Retinal pigment epithelial cell (primary cell): ENCODE data around the gene MAN2A2.

Experiments
- DNase-seq: peaks from one replicate; pipeline ENCODE4 v3.0.0-alpha.2; 2010; ENCODE audit warnings: low read depth
- H3K4me3 ChIP-seq: 2 replicates; pipeline ENCODE4 v1.5.1; 2011; ENCODE audit warnings: mild to moderate bottlenecking, low read length, control low read depth, moderate library complexity
- TF ChIP-seq, protein P1 (sequence below): conservative IDR thresholded peaks from 2 replicates; pipeline ENCODE4 v1.5.1; 2011; ENCODE audit warnings: low read depth, low read length, control low read depth, inconsistent platforms

MAN2A2 gene

GRCh38 chr15:90876512-90877170, 26.5 kb upstream of the MAN2A2 start:
- DNase-seq, result no peak
- TF ChIP-seq, protein P1, sequence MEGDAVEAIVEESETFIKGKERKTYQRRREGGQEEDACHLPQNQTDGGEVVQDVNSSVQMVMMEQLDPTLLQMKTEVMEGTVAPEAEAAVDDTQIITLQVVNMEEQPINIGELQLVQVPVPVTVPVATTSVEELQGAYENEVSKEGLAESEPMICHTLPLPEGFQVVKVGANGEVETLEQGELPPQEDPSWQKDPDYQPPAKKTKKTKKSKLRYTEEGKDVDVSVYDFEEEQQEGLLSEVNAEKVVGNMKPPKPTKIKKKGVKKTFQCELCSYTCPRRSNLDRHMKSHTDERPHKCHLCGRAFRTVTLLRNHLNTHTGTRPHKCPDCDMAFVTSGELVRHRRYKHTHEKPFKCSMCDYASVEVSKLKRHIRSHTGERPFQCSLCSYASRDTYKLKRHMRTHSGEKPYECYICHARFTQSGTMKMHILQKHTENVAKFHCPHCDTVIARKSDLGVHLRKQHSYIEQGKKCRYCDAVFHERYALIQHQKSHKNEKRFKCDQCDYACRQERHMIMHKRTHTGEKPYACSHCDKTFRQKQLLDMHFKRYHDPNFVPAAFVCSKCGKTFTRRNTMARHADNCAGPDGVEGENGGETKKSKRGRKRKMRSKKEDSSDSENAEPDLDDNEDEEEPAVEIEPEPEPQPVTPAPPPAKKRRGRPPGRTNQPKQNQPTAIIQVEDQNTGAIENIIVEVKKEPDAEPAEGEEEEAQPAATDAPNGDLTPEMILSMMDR, result no peak
- no peak overlapping the region for H3K4me3 ChIP-seq

GRCh38 chr15:90877315-90877714, 25.8 kb upstream of the MAN2A2 start:
- no peak overlapping the region for H3K4me3 ChIP-seq
- DNase-seq, result no peak
- TF ChIP-seq, protein P1, result no peak

DNA sequence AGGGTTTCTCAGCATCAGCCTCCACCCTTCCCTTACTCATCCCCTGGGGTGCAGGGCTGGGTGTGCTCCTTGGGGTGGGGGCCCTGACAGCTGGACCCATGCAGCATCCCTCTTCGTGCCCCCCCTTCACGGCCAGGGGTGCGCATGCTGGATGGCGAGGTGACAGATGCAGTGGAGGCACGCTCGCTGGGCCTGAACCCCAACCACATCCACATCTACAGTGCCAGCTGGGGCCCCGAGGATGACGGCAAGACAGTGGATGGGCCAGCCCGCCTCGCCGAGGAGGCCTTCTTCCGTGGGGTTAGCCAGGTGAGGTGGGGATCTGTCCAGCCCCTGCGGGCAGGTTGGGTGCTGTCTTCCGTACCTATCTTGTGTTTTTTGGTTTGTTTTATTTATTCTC, 25.1 kb upstream of the MAN2A2 start:
- TF ChIP-seq, protein P1, result no peak
- DNase-seq, result no peak
- no peak overlapping the region for H3K4me3 ChIP-seq

DNA sequence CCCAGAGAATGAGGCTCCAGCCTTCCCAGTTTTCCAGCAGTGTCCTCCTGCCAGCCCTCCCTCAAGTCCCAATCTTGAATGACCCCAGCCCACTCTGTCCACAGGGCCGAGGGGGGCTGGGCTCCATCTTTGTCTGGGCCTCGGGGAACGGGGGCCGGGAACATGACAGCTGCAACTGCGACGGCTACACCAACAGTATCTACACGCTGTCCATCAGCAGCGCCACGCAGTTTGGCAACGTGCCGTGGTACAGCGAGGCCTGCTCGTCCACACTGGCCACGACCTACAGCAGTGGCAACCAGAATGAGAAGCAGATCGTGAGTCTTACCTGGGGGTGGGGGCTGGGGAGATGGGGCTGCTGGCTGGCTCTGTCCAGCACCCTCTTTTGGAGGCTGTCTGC, 24.4 kb upstream of the MAN2A2 start:
- no peak for DNase-seq
- no peak overlapping the region for H3K4me3 ChIP-seq
- TF ChIP-seq, protein P1, result no peak

GRCh38 chr15:90879730-90880366, 23.3 kb upstream of the MAN2A2 start:
- H3K4me3 ChIP-seq, result no peak overlapping the region
- TF ChIP-seq, protein P1, result no peak
- DNase-seq, result no peak

DNA sequence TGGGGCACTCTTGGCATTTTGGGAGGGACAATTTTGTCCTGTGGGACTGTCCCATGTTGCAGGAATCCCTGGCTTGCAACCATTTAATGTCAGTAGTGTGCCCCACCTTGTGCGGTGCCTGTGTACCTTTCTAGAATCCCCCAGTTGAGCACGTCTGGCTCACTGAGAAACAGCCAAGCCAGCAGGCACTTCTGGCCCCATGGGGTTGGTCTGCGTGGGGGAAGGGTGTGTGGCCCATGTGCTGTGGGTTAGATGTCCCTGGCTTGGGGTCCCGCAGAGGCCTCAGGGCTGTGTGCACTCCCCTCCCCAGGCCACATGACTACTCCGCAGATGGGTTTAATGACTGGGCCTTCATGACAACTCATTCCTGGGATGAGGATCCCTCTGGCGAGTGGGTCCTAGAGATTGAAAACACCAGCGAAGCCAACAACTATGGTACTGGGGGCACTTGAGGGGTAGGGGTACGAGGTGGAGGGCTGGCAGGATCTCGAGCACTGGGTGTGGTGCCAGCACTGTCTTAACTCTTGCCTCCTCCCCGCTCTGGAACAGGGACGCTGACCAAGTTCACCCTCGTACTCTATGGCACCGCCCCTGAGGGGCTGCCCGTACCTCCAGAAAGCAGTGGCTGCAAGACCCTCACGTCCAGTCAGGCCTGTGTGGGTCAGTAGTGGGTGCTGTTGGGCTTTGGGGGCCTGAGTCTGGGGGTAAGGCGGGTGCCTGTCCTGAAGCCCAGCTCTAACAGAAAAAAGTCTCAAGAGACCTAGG, 22.5 kb upstream of the MAN2A2 start:
- no peak for DNase-seq
- TF ChIP-seq, protein P1, result no peak
- H3K4me3 ChIP-seq, result no peak overlapping the region
